GM12873 (cell line): ENCODE data around the gene ABCA13.

Experiments used
- CTCF ChIP-seq: IDR thresholded peaks from 2 replicates; pipeline ENCODE4 v1.5.1; 2012; ENCODE audit warnings: low read depth, mild to moderate bottlenecking, moderate library complexity, low read length, control low read depth; ENCODE audit not compliant: insufficient read depth; ENCODE audit errors: missing control alignments

ABCA13 gene

GRCh38 chr7:48595756-48596155 lies 424.5 kb downstream of the ABCA13 start:
- no peak for TF ChIP-seq CTCF

GRCh38 chr7:48610705-48611104 lies 439.4 kb downstream of the ABCA13 start:
- no peak for TF ChIP-seq CTCF

GRCh38 chr7:48611993-48612392 lies 440.7 kb downstream of the ABCA13 start:
- no peak for TF ChIP-seq CTCF

- no peak for TF ChIP-seq CTCF
These were observed 446.2 kb downstream of the ABCA13 start for GRCh38 chr7:48617508-48617907.

GRCh38 chr7:48617993-48618392 lies 446.7 kb downstream of the ABCA13 start:
- TF ChIP-seq CTCF, result no peak

GRCh38 chr7:48621076-48621475 lies 449.8 kb downstream of the ABCA13 start:
- TF ChIP-seq CTCF, result no peak

GRCh38 chr7:48627164-48627563 lies 455.9 kb downstream of the ABCA13 start:
- no peak for TF ChIP-seq CTCF

- no peak for TF ChIP-seq CTCF
These were observed 457.6 kb downstream of the ABCA13 start for GRCh38 chr7:48628793-48629349.
